Muscle of leg (tissue), 11 donors: ENCODE results near the gene EVI5. TPM values are rescaled to one million over a fixed set of nuclear protein-coding genes. Genes with fewer than 3 reads are reported as not detected.

Experiments
- DNase-seq: peaks from one replicate; pipeline ENCODE4 v3.0.0; 2013
- H3K27ac ChIP-seq: one replicate; pipeline ENCODE4 v1.5.1; 2013; ENCODE audit warnings: mild to moderate bottlenecking, low read length, control low read depth
- H3K27me3 ChIP-seq: one replicate; pipeline ENCODE4 v1.6.1; 2013; ENCODE audit warnings: low read length; ENCODE audit not compliant: control insufficient read depth, insufficient read depth
- H3K36me3 ChIP-seq: one replicate; pipeline ENCODE4 v1.6.1; 2013; ENCODE audit warnings: low read length; ENCODE audit not compliant: control insufficient read depth, insufficient read depth
- H3K4me1 ChIP-seq: one replicate; pipeline ENCODE4 v1.6.1; 2013; ENCODE audit warnings: low read length; ENCODE audit not compliant: control insufficient read depth, insufficient read depth
- H3K4me3 ChIP-seq: one replicate; pipeline ENCODE4 v1.5.1; 2013; ENCODE audit warnings: low read length, control low read depth
- H3K9me3 ChIP-seq: replicated peaks from 2 replicates; pipeline ENCODE4 v1.6.1; 2013; ENCODE audit warnings: low read depth, low read length; ENCODE audit not compliant: control insufficient read depth
- WGBS: methylation state at CpG from one replicate; pipeline ENCODE4 v1.1.5; 2013; ENCODE audit warnings: missing lambda C conversion rate; ENCODE audit not compliant: insufficient coverage; 5-methylcytosine and 5-hydroxymethylcytosine counted together
- polyA plus RNA-seq, 8 donors: library from polyadenylated mRNA; unstranded; fragments of 120-200 nt; gene quantifications; one replicate each; pipeline versions ENCODE4 v1.2.1 to v1.2.3, GENCODE V29; 2013; ENCODE audit warnings: inconsistent platforms in 1 of 8, low replicate concordance in 1 of 8; ENCODE audit not compliant: insufficient read length in 8 of 8, insufficient read depth in 1 of 8
- total RNA-seq: library from RNA; stranded (reverse); fragments of 120-200 nt; gene quantifications from one replicate; pipeline ENCODE4 v1.2.4, GENCODE V29; 2013

The EVI5 gene
- total and polyA plus RNA-seq, 9 donors: 9.3 to 31.7 (median 13.6) TPM

- H3K9me3 ChIP-seq: no peaks in the 10 kb centered on the region
- H3K4me3 ChIP-seq: no peak overlapping the region
- H3K36me3 ChIP-seq: no peaks in the 10 kb centered on the region
- no peaks in the 10 kb centered on the region for H3K4me1 ChIP-seq
- no peak for DNase-seq
- H3K27ac ChIP-seq: no peak overlapping the region
- 74% methylated on average over 3 of the region's 6 CpGs for whole genome bisulfite sequencing
- no peaks in the 10 kb centered on the region for H3K27me3 ChIP-seq
These were observed 279.8 kb downstream of the EVI5 start for GRCh38 chr1:92505015-92505692.

GRCh38 chr1:92504291-92505014, 280.5 kb downstream of the EVI5 start:
- WGBS: 70% methylated on average over 8 of the region's 8 CpGs
- H3K4me3 ChIP-seq: no peak overlapping the region
- no peak for DNase-seq
- H3K9me3 ChIP-seq: no peaks in the 10 kb centered on the region
- H3K36me3 ChIP-seq: no peaks in the 10 kb centered on the region
- no peak overlapping the region for H3K27ac ChIP-seq
- no peaks in the 10 kb centered on the region for H3K27me3 ChIP-seq
- no peaks in the 10 kb centered on the region for H3K4me1 ChIP-seq

DNA sequence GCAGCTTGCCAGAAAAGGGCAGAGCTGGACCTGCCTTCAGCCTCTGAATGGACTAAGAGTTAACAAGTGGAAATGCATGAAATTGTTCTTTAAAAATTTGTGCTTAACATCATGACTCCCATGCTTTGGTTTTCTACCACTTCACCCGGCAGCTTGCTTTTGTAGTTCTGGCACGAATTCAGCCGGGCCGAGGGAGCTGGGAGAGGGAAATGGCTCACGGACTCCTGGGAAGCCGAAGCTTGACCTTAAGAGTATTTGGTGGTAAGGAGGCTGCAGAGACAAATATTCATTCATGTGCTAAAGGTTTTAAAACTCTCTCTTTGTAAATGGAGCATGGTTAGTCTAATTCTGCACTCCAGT, 281.0 kb downstream of the EVI5 start:
- Histone ChIP-seq H3K4me3 (no peak overlapping the region), H3K9me3 (no peaks in the 10 kb centered on the region), H3K4me1 (no peaks in the 10 kb centered on the region), H3K27ac (no peak overlapping the region), H3K27me3 (no peaks in the 10 kb centered on the region), H3K36me3 (no peaks in the 10 kb centered on the region)
- no CpG with 5 or more reads among the region's 6 CpGs for WGBS
- no peak for DNase-seq

GRCh38 chr1:92503043-92503925, 281.6 kb downstream of the EVI5 start:
- H3K4me1 ChIP-seq: no peaks in the 10 kb centered on the region
- H3K27ac ChIP-seq: no peak overlapping the region
- H3K36me3 ChIP-seq: no peaks in the 10 kb centered on the region
- no peaks in the 10 kb centered on the region for H3K9me3 ChIP-seq
- no CpG with 5 or more reads among the region's 6 CpGs for WGBS
- DNase-seq: no peak
- H3K4me3 ChIP-seq: no peak overlapping the region
- H3K27me3 ChIP-seq: no peaks in the 10 kb centered on the region

- H3K4me1 ChIP-seq: no peaks in the 10 kb centered on the region
- no peaks in the 10 kb centered on the region for H3K36me3 ChIP-seq
- no peak overlapping the region for H3K27ac ChIP-seq
- H3K9me3 ChIP-seq: no peaks in the 10 kb centered on the region
- no peaks in the 10 kb centered on the region for H3K27me3 ChIP-seq
- H3K4me3 ChIP-seq: no peak overlapping the region
- no peak for DNase-seq
These were observed 282.7 kb downstream of the EVI5 start for GRCh38 chr1:92502247-92502646.

DNA sequence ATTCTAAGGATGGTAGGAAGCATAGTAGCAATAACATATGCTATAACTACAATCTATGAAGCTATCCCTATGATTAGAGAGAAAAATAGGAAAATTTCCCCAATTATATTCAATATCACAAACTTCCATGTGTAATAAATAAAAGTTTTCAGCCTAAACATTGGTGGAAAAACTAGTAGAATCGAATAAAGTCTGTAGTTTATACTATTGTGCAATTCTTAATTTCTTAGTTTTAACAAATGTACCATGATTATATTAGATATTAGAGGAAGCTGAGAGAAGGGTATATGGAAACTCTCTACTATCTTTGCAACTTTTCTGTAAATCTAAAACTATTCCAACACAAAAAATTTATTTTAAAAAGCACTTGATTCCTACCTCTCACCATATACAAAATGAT, 284.4 kb downstream of the EVI5 start:
- WGBS: no CpG with 5 or more reads among the region's 1 CpG
- DNase-seq: no peak
- Histone ChIP-seq H3K27me3 (no peaks in the 10 kb centered on the region), H3K4me3 (no peak overlapping the region), H3K27ac (no peak overlapping the region), H3K9me3 (no peaks in the 10 kb centered on the region), H3K4me1 (no peaks in the 10 kb centered on the region), H3K36me3 (no peaks in the 10 kb centered on the region)

DNA sequence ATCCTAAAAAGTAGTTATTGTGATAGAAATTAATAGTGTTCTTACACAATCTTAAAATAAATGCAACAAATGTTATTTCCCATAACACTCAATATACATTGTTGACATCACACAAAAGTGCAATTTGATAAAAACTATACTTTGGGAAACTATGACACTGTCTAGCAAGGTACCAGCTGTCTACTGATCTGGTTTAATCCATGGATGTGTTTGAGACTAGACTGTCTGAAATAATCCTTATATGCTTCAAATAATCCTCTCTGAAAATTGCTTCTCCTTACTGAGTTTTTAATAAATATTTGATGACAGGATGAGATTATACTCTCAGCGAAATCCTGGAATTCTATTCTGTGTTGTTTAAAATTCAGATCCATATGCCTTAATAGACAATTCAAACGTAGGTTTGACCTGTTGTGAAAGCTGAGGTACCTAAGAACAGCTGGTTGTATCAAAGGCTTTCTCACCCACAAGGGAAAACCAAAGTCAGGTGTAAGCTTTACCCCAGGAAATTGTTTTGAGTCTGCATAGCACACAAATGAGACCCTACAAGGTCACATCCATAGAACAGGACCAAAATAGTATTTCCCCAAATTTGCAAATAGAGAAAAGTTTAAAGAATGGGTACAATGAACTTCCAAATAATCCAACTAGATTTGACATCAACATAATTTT, 289.4 kb downstream of the EVI5 start:
- no peak overlapping the region for H3K27ac ChIP-seq
- H3K4me1 ChIP-seq: no peaks in the 10 kb centered on the region
- peaks cover 2% of the 10 kb centered on the region for H3K27me3 ChIP-seq
- DNase-seq: no peak
- no peaks in the 10 kb centered on the region for H3K9me3 ChIP-seq
- WGBS: no CpG with 5 or more reads among the region's 2 CpGs
- H3K4me3 ChIP-seq: no peak overlapping the region
- H3K36me3 ChIP-seq: no peaks in the 10 kb centered on the region

- Histone ChIP-seq H3K4me1 (no peaks in the 10 kb centered on the region), H3K4me3 (no peak overlapping the region), H3K9me3 (no peaks in the 10 kb centered on the region), H3K36me3 (no peaks in the 10 kb centered on the region), H3K27me3 (peaks cover 4% of the 10 kb centered on the region), H3K27ac (no peak overlapping the region)
- WGBS: 100% methylated on average over 1 of the region's 4 CpGs
- no peak for DNase-seq
These were observed 290.3 kb downstream of the EVI5 start for GRCh38 chr1:92494485-92495141.

- Histone ChIP-seq H3K4me1 (no peaks in the 10 kb centered on the region), H3K27ac (no peak overlapping the region), H3K36me3 (no peaks in the 10 kb centered on the region), H3K27me3 (peaks cover 14% of the 10 kb centered on the region), H3K9me3 (no peaks in the 10 kb centered on the region), H3K4me3 (no peak overlapping the region)
- 91% methylated on average over 4 of the region's 4 CpGs for WGBS
- no peak for DNase-seq
These were observed 291.8 kb downstream of the EVI5 start for GRCh38 chr1:92493139-92493538.
